ENCODE data around the gene ZNF397. TPM values are rescaled to one million over a fixed set of nuclear protein-coding genes. Genes with fewer than 3 reads are reported as not detected.

The ZNF397 gene
- total RNA-seq, 1 experiment from 2014 or later = 23.8 TPM

- H3K9me2 ChIP-seq (ENCODE audit: insufficient read depth) = no peaks in the 10 kb centered on the region
- H3K9ac ChIP-seq (ENCODE audit: low read length) = no peak overlapping the region
- RAD21 ChIA-PET (ENCODE audit: low non-redundant PET in 1 of 2, low total read pairs in 2 of 2, uncharacterized antibody in 2 of 2, unreplicated experiment in 2 of 2) = no interaction called here
- no peaks in the 10 kb centered on the region for H3K79me2 ChIP-seq (ENCODE audit: insufficient read depth, low read length)
- H4K20me1 ChIP-seq (ENCODE audit: insufficient read depth) = no peaks in the 10 kb centered on the region
- POLR2A ChIA-PET = no interaction called here
- TF ChIP-seq ZBTB33 (IDR thresholded peaks at IDR 0.05; ENCODE audit: extremely low read depth, insufficient replicate concordance, low read length) (no peak), REST (IDR thresholded peaks at IDR 0.05; ENCODE audit: low read depth) (no peak), SP1 (IDR thresholded peaks at IDR 0.05; ENCODE audit: low read depth) (no peak), CTCF (IDR thresholded peaks at IDR 0.05 in 2 of 3, conservative IDR thresholded peaks at IDR 0.05 in 1 of 3; ENCODE audit: borderline replicate concordance in 1 of 3, insufficient read depth in 1 of 3, low read depth in 2 of 3, low read length in 2 of 3) (no peak), TCF7L2 (IDR thresholded peaks at IDR 0.05; ENCODE audit: borderline replicate concordance, extremely low read depth, insufficient read depth, insufficient read length) (no peak), POLR2A (IDR thresholded peaks at IDR 0.05; ENCODE audit: borderline replicate concordance, extremely low read depth, insufficient read depth, insufficient read length) (no peak), FOSL1 (IDR thresholded peaks at IDR 0.05; ENCODE audit: low read depth) (no peak), ZNF274 (IDR thresholded peaks at IDR 0.05; ENCODE audit: low read depth, low read length) (no peak), EGR1 (IDR thresholded peaks at IDR 0.05; ENCODE audit: low read depth) (no peak), EZH2phosphoT487 (IDR thresholded peaks at IDR 0.05; ENCODE audit: borderline replicate concordance) (no peak), ZFX (IDR thresholded peaks at IDR 0.05) (no peak), MAX (IDR thresholded peaks at IDR 0.05) (no peak), JUND (IDR thresholded peaks at IDR 0.05) (no peak), POLR2AphosphoS5 (IDR thresholded peaks at IDR 0.05; ENCODE audit: low read depth, low read length) (no peak), SIN3A (IDR thresholded peaks at IDR 0.05; ENCODE audit: low read depth) (no peak), EZH2 (IDR thresholded peaks at IDR 0.05) (no peak), SRF (IDR thresholded peaks at IDR 0.05; ENCODE audit: low read depth) (no peak), CBX3 (IDR thresholded peaks at IDR 0.05; ENCODE audit: low read depth) (no peak), CEBPB (IDR thresholded peaks at IDR 0.05; ENCODE audit: low read depth) (no peak), ELF1 (IDR thresholded peaks at IDR 0.05; ENCODE audit: borderline replicate concordance, low read depth) (no peak)
- H2AFZ ChIP-seq (ENCODE audit: low read depth, low read length, poor library complexity, severe bottlenecking) = no peak overlapping the region
- intact Hi-C loops (cut with micrococcal nuclease) = no loop called here
- DNase-seq (ENCODE audit: low read depth, low spot score) (no peak), ATAC-seq (no peak)
- BruUV-seq (replicated peaks) = no TSS peak
- H3K4me1 ChIP-seq (ENCODE audit: control insufficient read depth in 1 of 2, insufficient read depth in 2 of 2, low read length in 2 of 2) = no peaks in the 10 kb centered on the region
- no peaks in the 10 kb centered on the region for H3K27me3 ChIP-seq (ENCODE audit: insufficient read depth, low read length)
- CTCF ChIA-PET = interaction anchor here (1.2 kb wide), 1 partner anchor 13 kb away, joined by 3 read pairs; the partner anchor contains the start of gene ZNF397
- no peak overlapping the region for H3K27ac ChIP-seq (ENCODE audit: low read depth, low read length)
- no peaks in the 10 kb centered on the region for H3K9me3 ChIP-seq (ENCODE audit: control insufficient read depth in 1 of 2, insufficient read depth in 1 of 2, low read depth in 1 of 2, low read length in 2 of 2)
- no peaks in the 10 kb centered on the region for H3K36me3 ChIP-seq (ENCODE audit: control insufficient read depth in 1 of 2, insufficient read depth in 2 of 2, low read length in 2 of 2)
- H3K4me3 ChIP-seq (replicated peaks in 1 of 2; ENCODE audit: low read depth in 1 of 2, low read length in 2 of 2) = no peak overlapping the region
- H3K4me2 ChIP-seq (ENCODE audit: low read length) = no peak overlapping the region
These were observed 13.6 kb upstream of the ZNF397 start for GRCh38 chr18:35227254-35227653.
